Measurements from ENCODE around the gene TUBB2A.
"Not testable (repeated sequence)": the region's sequence is repeated elsewhere in the genome, so short reads cannot be mapped to it uniquely, and the experiment has no call there.

TUBB2A gene

GRCh38 chr6:3157131-3157933 lies at the start of gene TUBB2A:
Gene TUBB2A, minus strand, starts transcription at chr6:3157544. Its CDS starts 81 bp downstream, at chr6:3157463.
- peak; percentile 80 for DNase-seq (ENCODE audit: low spot score)

DNA sequence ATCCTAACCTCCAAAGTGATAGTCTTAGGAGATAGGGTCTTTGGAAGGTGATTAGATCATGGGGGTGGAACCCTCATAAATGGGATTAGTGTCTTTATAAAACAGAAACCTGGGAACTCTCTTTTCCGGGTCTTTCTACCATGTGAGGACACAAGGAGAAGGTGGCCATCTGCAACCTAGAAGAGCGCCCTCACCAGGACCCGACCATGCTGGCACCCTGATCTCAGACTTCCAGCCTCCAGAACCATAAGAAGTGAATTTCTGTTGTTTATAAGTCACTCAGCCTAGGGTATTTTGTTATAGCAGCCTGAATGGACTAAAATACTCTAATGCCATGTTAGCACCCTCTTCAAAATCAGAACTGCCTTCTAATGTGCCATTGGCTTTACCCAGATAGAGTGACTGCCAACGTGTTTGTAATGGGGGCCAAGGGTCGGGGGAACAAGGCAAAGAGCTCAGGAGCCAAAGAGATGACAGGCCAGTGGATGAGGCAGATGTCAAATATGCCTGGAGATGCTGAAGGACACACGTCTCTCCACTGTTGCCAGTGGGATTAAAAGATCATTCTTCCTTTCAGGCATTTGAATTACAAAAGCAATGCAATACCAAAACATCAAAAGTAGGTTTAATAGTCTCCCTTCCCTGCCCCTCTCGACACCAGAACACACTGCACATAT lies 49.1 kb upstream of the TUBB2A start:
- DNase-seq (ENCODE audit: low spot score) = no peak

- DNase-seq (ENCODE audit: low spot score) = no peak
Observed at GRCh38 chr6:3205913-3206312, 48.6 kb upstream of the TUBB2A start.

DNA sequence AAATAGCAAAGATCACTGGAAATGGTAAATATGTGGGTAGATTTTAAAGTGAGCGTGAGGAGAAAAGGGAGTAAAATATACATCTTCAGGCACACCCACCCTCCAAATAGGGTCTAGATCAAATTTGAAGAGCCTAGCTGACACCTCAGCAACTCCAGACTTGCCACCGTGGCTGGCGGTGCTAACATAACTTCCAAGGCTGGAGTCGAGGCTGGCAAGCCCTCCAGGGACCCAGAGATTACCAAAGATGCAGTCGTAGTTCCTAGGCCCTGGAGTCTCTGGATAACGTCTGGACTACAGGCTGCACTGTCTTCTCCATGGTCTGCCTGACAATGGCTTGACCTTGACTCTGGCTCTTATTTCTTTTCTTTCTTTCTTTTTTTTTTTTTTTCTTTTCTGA lies 47.6 kb upstream of the TUBB2A start:
- DNase-seq (ENCODE audit: low spot score) = no peak

GRCh38 chr6:3202999-3203696 lies 45.8 kb upstream of the TUBB2A start:
- peak; percentile 40 for DNase-seq (ENCODE audit: low spot score)

DNA sequence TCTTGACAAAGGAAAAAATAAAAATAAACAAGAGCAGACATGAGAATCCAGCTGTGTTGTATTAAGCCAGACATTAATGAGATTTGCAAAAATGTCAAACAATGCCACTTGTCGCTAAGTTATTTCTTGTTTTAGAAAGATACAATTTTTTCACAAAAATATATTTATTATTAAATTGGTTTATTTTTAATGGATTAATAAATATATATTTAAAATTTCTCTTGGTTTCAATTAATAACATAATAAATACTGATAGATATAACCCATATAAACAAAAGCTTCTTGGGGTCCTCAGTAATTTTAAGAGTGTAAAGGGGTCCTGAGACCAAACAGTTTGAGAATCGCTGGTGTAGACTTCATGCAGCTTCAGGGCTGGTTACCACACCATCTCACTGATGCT lies 44.0 kb upstream of the TUBB2A start:
- DNase-seq (ENCODE audit: low spot score) = no peak

GRCh38 chr6:3200682-3201081 lies 43.3 kb upstream of the TUBB2A start:
- no peak for DNase-seq (ENCODE audit: low spot score)

GRCh38 chr6:3199382-3199781 lies 42.0 kb upstream of the TUBB2A start:
- no peak for DNase-seq (ENCODE audit: low spot score)

DNA sequence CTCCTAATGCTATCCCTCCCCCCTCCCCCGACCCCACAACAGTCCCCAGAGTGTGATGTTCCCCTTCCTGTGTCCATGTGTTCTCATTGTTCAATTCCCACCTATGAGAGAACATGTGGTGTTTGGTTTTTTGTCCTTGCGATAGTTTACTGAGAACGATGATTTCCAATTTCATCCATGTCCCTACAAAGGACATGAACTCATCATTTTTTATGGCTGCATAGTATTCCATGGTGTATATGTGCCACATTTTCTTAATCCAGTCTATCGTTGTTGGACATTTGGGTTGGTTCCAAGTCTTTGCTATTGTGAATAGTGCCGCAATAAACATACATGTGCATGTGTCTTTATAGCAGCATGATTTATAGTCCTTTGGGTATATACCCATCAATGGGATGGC lies 40.4 kb upstream of the TUBB2A start:
- DNase-seq (ENCODE audit: low spot score) = not testable (repeated sequence)

DNA sequence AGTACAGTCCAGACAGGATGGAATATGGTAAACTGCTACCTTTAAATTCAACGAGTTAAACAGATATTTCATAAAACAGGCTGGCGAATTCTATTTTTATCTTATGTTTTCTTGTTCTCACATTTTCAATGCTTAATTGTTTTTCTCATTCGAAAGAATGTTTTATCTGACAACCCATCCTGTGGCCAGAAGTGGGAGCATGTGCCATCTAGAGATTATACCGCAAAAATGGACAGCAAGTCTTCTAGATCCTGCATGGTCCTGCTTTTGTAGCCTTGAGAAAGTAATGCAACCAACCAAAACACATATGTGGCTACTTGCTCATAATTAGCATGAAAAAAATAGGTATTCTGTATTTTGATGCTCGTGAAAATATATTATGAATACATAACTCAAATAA lies 39.4 kb upstream of the TUBB2A start:
- no peak for DNase-seq (ENCODE audit: low spot score)

DNA sequence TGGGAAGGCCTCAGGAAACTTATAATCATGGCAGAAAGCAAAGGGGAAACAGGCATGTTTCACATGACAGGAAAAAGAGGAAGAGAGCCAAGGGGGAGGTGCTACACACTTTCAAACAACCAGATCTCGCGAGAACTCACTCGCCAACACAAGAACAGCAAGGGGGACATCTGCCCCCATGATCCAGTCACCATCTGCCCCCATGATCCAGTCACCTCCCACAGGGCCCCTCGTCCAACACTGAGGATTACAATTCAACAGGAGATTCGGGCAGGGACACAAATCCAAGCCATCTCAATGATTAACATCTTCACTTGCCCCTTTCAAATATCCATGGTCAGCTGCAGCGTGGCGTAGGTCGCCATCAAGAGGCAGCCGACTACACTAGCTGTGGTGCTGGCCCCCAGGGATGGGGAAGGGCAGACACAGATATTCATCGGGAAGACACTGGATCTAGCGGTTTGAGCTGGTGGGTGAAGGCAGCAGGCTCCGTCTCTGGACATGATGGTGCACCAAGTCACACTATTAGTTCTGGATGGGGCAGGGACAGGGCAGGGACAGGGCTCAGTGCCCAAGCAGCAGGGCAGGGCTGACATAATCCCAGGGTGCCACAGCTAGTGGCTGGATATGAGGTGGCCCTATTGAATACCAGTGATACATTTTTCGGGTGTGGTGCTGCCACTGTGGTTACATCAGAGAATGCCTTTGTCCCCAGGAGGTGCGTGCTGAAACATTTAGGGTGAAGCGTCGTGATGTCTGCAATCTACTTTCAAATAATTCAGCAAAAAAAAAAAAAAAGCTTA lies 38.6 kb upstream of the TUBB2A start:
- DNase-seq (ENCODE audit: low spot score) = no peak

DNA sequence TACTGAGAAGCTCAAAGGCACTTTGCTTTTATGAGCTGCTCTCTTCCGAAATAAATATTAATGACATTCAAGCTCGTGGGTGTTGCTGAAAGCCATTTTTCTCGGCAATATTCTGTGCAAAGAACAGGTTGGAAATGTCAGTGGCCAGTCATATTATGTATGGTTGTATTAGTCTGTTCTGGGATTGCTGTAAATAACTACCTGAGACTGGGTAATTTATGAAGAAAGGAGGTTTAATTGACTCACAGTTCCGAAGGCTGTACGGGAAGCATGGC lies 38.0 kb upstream of the TUBB2A start:
- DNase-seq (ENCODE audit: low spot score) = no peak

- no peak for DNase-seq (ENCODE audit: low spot score)
Observed at GRCh38 chr6:3194535-3195419, 37.4 kb upstream of the TUBB2A start.

DNA sequence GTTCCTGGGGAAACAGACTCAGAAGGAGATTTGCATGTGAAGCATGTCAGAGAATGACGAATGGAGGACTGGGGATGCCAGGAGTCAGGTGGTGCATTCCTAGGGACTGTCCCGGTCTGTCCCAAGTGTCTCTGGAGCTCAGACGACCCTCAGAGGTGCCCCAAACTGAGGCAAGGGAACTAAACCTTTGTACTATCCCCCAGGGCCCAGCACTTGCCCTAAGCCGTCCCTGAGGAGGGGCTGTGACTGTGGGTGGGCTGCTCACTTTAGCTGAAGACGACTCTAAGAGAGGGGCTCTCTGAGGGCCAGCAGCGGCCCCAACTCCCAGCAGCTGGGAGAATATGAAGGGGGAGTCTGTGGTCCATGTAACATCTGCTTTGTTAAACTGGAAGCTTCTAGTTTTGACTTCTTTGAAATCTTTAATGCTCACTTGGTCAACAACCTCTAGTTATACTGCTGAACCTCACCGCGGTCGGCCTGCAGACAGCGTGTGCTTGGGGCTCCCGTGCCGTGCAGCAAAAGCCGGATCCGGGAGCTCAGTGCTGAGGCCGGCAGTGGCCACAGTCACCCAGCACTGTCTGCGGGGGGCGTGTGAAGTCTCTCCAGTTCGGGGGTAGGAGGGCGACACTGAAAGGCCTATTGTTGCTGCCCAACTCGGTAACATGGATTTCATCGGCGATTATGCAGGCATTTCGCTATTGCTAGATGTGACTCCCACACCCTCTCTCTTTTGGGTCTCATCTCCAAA lies 35.9 kb upstream of the TUBB2A start:
- DNase-seq (ENCODE audit: low spot score) = no peak

- no peak for DNase-seq (ENCODE audit: low spot score)
Observed at GRCh38 chr6:3190779-3191178, 33.4 kb upstream of the TUBB2A start.

- DNase-seq (ENCODE audit: low spot score) = no peak
Observed at GRCh38 chr6:3190056-3190455, 32.7 kb upstream of the TUBB2A start.

GRCh38 chr6:3189192-3189591 lies 31.8 kb upstream of the TUBB2A start:
- not testable (repeated sequence) for DNase-seq (ENCODE audit: low spot score)

GRCh38 chr6:3188262-3188661 lies 30.9 kb upstream of the TUBB2A start:
- no peak for DNase-seq (ENCODE audit: low spot score)

DNA sequence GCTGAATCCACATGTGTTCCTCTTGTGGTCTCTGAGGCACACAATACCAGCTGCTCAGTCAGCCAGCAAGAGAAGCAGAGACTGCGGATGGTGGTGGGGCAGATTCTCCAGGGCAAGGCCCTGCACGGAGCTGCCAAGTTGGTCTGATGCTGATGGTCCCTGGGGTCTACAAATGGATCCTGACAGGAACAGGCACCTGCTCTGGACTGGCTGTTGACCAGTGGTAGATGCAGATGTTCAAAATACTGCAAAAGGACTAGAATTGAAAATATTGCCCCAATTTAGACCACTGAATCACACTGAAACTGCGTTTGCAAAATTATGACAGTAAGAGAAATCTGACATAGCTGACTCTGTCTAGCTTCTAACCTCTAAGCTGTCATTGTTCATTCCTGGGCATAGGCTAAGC lies 29.6 kb upstream of the TUBB2A start:
- DNase-seq (ENCODE audit: low spot score) = no peak

- DNase-seq (ENCODE audit: low spot score) = no peak
Observed at GRCh38 chr6:3183066-3183465, 25.7 kb upstream of the TUBB2A start.

GRCh38 chr6:3181105-3181504 lies 23.8 kb upstream of the TUBB2A start:
- no peak for DNase-seq (ENCODE audit: low spot score)

All from NAMALWA (cell line).